Esophagus squamous epithelium (tissue), 4 donors: Measurements from ENCODE around the gene FOXP1.

Source experiments
- CTCF ChIP-seq, 6 experiments: fragments of 450-650 bp in 4 of 6; fragments of 200-600 bp in 2 of 6; sonication (generic) in 2 of 6; IDR thresholded peaks; one replicate each; pipeline ENCODE4 v1.5.1; 2016 to 2019; ENCODE audit warnings: antibody characterized with exemption in 6 of 6, mild to moderate bottlenecking in 4 of 6, moderate library complexity in 4 of 6
- POLR2A ChIP-seq, 4 donors: fragments of 450-650 bp; IDR thresholded peaks; one replicate each; pipeline ENCODE4 v1.6.1; 2017; ENCODE audit warnings: antibody characterized with exemption in 4 of 4, mild to moderate bottlenecking in 4 of 4, moderate library complexity in 3 of 4

GRCh38 chr3:71309342-71309741, 274.2 kb downstream of the FOXP1 start:
- TF ChIP-seq CTCF (IDR thresholded peaks at IDR 0.05) (no peak), POLR2A (IDR thresholded peaks at IDR 0.05) (no peak)
